OCI-M1 (cell line): ENCODE data around the gene PIEZO1.

Experiments used
- DNase-seq: peaks from one replicate; lab custom pipeline; 2025; lab: John Stamatoyannopoulos, UW

PIEZO1 gene

GRCh38 chr16:88718178-88718577 is 66.8 kb downstream of the PIEZO1 start:
- no peak for DNase-seq

GRCh38 chr16:88716601-88717001 is 68.4 kb downstream of the PIEZO1 start:
- DNase-seq, result no peak

- no peak for DNase-seq
Measured at GRCh38 chr16:88716201-88716600, 68.8 kb downstream of the PIEZO1 start.

GRCh38 chr16:88715312-88716190 is 69.5 kb downstream of the PIEZO1 start:
- DNase-seq, result no peak

- no peak for DNase-seq
Measured at GRCh38 chr16:88714420-88715302, 70.4 kb downstream of the PIEZO1 start.

- no peak for DNase-seq
Measured at GRCh38 chr16:88713568-88714419, 71.2 kb downstream of the PIEZO1 start.

- DNase-seq, result no peak
Measured at GRCh38 chr16:88713054-88713453, 72.0 kb downstream of the PIEZO1 start.

GRCh38 chr16:88712362-88712979 is 72.5 kb downstream of the PIEZO1 start:
- DNase-seq, result no peak

GRCh38 chr16:88711750-88712340 is 73.2 kb downstream of the PIEZO1 start:
- no peak for DNase-seq

GRCh38 chr16:88710556-88710955 is 74.5 kb downstream of the PIEZO1 start:
- no peak for DNase-seq

GRCh38 chr16:88706965-88707826 is 77.8 kb downstream of the PIEZO1 start:
- DNase-seq, result no peak

GRCh38 chr16:88706229-88706964 is 78.6 kb downstream of the PIEZO1 start, which contains the start of the genes CTU2 and RNF166:
Gene CTU2 (plus strand): TSS chr16:88706503. CDS start chr16:88706531, 28 bp downstream.
Gene RNF166 (minus strand): TSS chr16:88706408. CDS start chr16:88706325, 83 bp downstream.
- DNase-seq, result peak; percentile 92

- peak; percentile 51 for DNase-seq
Measured at GRCh38 chr16:88705801-88706228, 79.2 kb downstream of the PIEZO1 start.

GRCh38 chr16:88705076-88705684 is 79.8 kb downstream of the PIEZO1 start:
- DNase-seq, result peak; percentile 51

- DNase-seq, result peak; percentile 23
Measured at GRCh38 chr16:88703486-88704309, 81.3 kb downstream of the PIEZO1 start.

- DNase-seq, result no peak
Measured at GRCh38 chr16:88702371-88703210, 82.4 kb downstream of the PIEZO1 start.
